ENCODE data around the gene SERP2.

Gene SERP2

GRCh38 chr13:44354884-44355283 lies 18.7 kb upstream of the SERP2 start:
- in situ Hi-C loops (cut with MboI; ENCODE audit: low sequenced_read_pairs): no loop called here

GRCh38 chr13:44355621-44356020 lies 18.0 kb upstream of the SERP2 start:
- in situ Hi-C loops (cut with MboI; ENCODE audit: low sequenced_read_pairs): no loop called here

GRCh38 chr13:44359983-44360375 lies 13.6 kb upstream of the SERP2 start:
- in situ Hi-C loops (cut with MboI; ENCODE audit: low sequenced_read_pairs): no loop called here

DNA sequence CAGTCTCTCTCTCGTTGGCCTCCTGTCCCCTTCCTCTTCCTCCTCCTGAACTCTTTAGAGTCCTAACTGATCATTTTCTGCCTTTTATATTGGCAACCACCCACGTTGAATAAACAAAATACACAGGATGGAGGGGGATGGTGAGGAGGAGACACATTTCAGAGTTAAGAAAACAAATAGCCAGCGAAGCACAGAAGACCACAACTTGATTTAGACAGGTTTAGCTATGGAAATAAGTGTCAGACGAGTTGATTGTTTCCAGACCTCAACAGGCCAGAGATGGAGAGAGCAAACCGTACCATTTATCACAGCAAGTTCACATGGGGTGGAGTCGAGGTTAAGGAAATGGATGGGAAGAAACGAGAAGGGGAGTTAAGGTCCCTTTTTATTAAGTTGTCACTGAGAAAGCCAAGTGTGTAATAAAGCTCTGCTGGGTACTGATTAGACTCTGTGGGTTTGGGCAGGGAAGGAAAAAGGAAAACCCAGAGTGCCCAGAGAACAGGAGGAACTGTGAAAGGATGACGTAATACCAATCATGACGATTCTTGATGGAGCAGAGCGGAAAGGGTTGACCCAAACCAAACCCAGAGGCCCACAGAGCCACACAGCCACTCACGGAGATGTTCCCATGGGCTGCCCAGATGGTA lies 11.1 kb upstream of the SERP2 start:
- in situ Hi-C loops (cut with MboI; ENCODE audit: low sequenced_read_pairs): no loop called here

DNA sequence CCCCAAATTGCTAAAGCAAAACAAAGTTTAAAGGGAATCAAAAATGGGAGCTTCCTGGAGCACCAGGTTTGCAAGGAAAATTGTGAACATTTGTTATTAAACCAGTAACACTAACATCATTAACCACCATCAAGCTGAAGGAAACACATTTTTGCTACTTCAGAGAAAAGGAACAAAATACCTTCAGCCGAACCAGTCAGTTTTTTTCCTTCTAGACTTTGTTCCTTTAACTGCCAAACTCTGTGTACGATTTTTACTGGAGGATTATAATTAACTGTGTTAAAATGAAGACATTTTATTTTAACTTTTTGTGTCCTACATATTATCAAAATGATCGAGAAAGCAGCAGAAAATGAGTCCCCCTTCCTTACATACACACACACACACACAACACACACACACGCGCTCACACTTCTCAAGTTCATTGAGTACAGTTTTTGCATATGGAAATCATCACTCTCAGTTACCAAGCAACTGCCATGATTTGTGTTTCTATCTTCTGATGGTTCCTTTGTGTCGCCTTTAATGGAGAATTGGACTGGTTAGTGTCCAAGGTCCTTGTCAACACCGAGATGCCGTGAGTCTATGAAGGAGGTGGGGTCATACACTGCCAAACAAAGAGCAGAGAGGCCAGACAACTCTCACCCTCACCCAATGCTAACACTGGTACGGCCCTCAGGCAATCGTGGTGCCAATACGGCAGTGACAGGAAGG lies 9.8 kb upstream of the SERP2 start:
- in situ Hi-C loops (cut with MboI; ENCODE audit: low sequenced_read_pairs): no loop called here

GRCh38 chr13:44364345-44365000 lies 9.2 kb upstream of the SERP2 start:
- in situ Hi-C loops (cut with MboI; ENCODE audit: low sequenced_read_pairs): no loop called here

GRCh38 chr13:44365008-44365407 lies 8.6 kb upstream of the SERP2 start:
- in situ Hi-C loops (cut with MboI; ENCODE audit: low sequenced_read_pairs): no loop called here

DNA sequence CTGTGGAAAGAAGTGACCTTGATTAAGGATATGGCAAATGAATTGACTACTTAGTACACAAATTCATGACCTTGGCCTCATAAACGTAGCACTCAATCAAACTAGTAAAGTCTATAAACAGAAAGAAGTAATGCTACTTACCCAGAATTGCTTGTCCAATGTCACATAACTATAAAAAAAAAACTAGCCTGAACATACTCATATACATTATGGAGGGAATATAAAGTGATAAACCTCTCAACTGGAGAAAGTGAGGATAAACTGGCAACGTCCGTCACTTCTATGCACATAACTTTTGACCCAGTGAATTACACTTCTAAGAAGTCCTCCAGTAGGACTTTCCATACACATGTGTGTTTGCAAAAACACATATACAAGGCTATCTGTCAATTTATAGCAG lies 7.7 kb upstream of the SERP2 start:
- in situ Hi-C loops (cut with MboI; ENCODE audit: low sequenced_read_pairs): no loop called here

DNA sequence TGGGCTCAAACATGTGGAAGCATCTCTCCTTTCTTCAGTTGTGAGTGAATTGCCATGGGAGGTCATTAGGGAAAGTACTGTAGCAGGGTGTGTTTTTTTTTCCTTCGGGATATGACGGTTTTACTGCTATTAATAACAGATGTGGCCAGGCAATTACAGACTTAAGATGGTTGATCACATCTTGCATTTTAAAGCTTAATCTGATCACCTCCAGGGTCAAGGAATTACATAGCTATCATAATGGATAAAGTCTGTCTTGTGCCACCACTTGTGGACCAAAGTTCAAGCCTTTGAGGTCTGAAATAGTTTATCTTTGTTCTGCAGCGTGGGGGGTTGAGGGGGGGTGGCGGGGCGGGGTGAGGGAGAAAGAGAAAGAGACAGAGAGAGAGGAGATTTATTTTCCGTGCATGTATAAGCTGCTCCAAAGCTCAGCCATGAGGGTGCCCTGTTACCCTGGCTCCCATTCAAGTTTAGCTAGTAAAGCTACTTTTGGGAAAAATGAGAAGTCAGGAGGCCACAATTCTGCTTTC lies 5.5 kb upstream of the SERP2 start:
- in situ Hi-C loops (cut with MboI; ENCODE audit: low sequenced_read_pairs): no loop called here

GRCh38 chr13:44368599-44369368 lies 4.8 kb upstream of the SERP2 start:
- in situ Hi-C loops (cut with MboI; ENCODE audit: low sequenced_read_pairs): no loop called here

DNA sequence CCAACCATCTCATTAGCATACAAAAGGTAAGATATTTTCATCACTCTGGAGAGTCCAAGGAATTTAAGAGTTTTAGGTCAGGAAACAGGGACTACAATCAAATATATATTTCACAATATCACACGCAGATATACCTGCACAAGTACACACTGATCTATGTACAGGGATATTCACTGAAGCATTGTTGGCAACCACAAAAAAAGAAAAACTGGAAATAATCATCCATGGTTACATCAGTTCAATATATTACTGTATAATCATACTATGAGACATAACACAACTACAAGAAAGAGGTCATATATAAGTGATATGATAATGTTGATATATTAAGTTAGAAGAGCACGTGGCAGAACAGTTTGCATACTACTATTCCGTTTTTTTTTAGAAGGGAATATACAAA lies 2.2 kb upstream of the SERP2 start:
- in situ Hi-C loops (cut with MboI; ENCODE audit: low sequenced_read_pairs): no loop called here

DNA sequence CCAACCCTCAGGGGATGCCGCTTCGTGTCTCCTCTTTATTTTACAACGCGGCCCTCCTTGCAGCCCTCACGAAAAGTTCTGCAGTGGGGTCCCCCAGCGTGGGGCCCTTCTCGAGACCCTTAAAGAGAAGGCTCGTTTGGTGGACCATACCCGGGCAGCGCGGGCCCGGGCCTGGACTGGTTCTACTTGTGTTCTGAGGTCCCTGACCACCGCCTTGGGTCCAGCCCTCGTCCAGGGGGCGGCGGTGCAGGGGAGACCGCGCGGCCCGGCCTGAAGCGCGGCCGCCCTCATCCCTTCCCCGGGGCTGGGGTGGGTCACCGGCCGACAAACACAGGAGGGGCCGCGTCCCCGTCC lies 400 bp upstream of the SERP2 start:
- in situ Hi-C loops (cut with MboI; ENCODE audit: low sequenced_read_pairs): no loop called here

DNA sequence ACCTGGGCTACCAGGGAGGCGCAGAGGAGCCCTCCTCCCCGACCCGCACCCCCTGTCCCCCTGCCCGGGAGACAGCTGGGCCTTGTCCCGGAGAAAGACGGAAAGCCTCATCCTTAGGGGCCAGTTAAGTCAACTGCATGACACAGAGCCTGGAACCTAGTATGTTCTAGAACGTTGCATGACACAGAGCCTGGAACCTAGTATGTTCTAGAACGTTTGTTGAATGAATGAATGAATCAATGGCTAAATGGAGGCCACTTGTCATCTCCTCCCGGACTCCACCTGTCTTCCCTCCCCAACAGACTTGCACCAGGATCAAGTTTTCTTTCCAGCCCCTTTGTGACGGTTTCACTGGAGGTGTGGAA lies 706 bp downstream of the SERP2 start:
- in situ Hi-C loops (cut with MboI; ENCODE audit: low sequenced_read_pairs): no loop called here

DNA sequence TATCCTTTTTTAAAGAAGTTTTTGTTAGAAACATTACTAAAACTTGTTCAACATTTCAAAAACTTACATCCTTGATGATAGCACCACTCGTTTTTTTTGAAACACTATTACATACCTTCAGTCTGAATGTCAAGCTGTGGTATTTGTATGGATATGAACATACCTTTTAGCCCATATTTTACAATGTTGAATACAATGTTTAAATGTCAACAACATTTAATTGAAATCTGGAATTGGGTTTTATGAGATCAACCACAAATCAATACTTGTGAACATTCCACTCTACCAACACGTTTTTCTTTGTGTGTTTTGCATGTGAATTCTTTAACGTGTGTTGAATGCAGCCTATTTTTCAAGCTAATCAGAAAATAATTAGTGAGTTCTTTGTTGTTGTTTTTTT lies 4.7 kb downstream of the SERP2 start:
- in situ Hi-C loops (cut with MboI; ENCODE audit: low sequenced_read_pairs): no loop called here

DNA sequence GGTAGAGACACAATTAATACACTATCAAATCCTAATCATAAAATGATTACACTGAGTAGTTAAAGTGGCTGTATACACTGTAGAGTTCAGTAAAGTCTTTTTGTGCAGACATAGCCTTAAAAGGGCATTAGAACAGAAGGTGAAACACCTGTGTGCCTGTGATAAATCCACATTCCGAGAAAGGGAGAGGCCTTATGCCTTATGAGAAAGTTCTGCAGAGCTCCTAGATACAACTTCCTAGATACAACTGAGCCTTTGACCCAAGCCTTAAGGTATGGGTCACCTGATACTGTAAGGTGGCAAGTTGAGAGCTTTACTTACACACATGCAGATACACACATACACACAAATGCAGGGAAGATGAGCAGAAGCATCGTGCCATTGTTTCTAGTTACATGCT lies 6.3 kb downstream of the SERP2 start:
- in situ Hi-C loops (cut with MboI; ENCODE audit: low sequenced_read_pairs): no loop called here

GRCh38 chr13:44380404-44381165 lies 7.0 kb downstream of the SERP2 start:
- in situ Hi-C loops (cut with MboI; ENCODE audit: low sequenced_read_pairs): no loop called here

DNA sequence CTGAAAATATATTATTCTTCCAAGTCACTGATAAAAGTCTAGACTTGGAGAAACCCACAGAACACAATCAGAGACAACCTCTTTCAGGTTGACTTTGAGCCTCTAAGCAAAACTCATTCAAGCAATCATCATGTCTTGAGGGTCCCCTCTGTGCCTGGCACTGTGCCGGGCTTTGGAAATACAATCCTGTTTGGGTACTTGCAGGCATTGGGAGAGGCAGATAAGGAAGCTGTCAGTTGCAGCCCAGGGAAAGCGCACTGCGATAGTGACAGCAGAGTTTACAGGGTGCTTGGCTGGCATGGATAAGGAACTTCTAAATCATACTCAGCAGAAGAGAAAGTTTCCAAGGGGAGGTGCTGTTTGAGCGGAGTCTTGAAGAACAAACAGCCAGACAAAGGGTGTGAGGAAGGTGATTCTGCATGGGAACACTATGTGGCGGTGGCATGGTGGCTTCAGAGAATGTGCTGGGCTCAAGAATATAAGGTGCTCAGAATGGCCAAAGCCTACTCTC lies 9.1 kb downstream of the SERP2 start:
- in situ Hi-C loops (cut with MboI; ENCODE audit: low sequenced_read_pairs): no loop called here

GRCh38 chr13:44383945-44384344 lies 10.3 kb downstream of the SERP2 start:
- in situ Hi-C loops (cut with MboI; ENCODE audit: low sequenced_read_pairs): no loop called here

- in situ Hi-C loops (cut with MboI; ENCODE audit: low sequenced_read_pairs): no loop called here
These were observed 11.2 kb downstream of the SERP2 start for GRCh38 chr13:44384778-44385177.

DNA sequence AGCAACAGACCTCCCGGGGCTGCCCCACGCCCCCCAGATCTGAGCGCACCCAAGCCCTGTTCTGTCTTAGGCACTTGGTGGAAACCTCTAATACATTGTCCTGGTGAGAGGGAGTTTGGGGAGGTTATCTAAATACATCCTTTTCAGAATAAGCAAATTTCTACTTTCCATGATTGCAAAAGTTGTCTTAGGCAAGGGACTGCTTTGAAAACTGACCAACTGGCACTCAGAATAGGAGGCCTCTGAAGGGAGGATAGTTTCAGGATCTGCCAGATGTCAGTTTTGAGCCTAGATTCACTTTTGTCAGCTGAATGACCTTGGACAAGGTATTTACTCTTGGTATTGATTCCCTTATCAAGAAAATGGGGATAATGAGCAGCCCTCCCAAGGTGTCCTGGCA lies 11.8 kb downstream of the SERP2 start:
- in situ Hi-C loops (cut with MboI; ENCODE audit: low sequenced_read_pairs): no loop called here

- in situ Hi-C loops (cut with MboI; ENCODE audit: low sequenced_read_pairs): no loop called here
These were observed 12.2 kb downstream of the SERP2 start for GRCh38 chr13:44385847-44386246.
